GM12801 (cell line): ENCODE data around the gene DTNBP1.

Source experiments
- CTCF ChIP-seq: IDR thresholded peaks from one replicate; pipeline ENCODE4 v1.5.1; 2011; ENCODE audit warnings: control low read depth; ENCODE audit not compliant: insufficient read length; ENCODE audit errors: extremely low read depth

Gene DTNBP1

GRCh38 chr6:15484140-15484539 is 178.7 kb downstream of the DTNBP1 start:
- no peak for TF ChIP-seq CTCF

GRCh38 chr6:15483060-15483459 is 179.8 kb downstream of the DTNBP1 start:
- no peak for TF ChIP-seq CTCF

GRCh38 chr6:15481390-15482291 is 181.2 kb downstream of the DTNBP1 start:
- no peak for TF ChIP-seq CTCF

GRCh38 chr6:15480525-15480924 is 182.3 kb downstream of the DTNBP1 start:
- TF ChIP-seq CTCF = no peak

- TF ChIP-seq CTCF = no peak
Measured at GRCh38 chr6:15479761-15480160, 183.1 kb downstream of the DTNBP1 start.

- TF ChIP-seq CTCF = no peak
Measured at GRCh38 chr6:15477746-15478145, 185.1 kb downstream of the DTNBP1 start.

- TF ChIP-seq CTCF = no peak
Measured at GRCh38 chr6:15476631-15477380, 186.0 kb downstream of the DTNBP1 start.
